Endothelial cell of umbilical vein (primary cell): ENCODE measurements around the gene SUGP2. TPM values are rescaled to one million over a fixed set of nuclear protein-coding genes. Genes with fewer than 3 reads are reported as not detected.

ENCODE experiments used
- BruUV-seq: library from RNA; stranded (reverse); fragments of 400-500 nt; replicated peaks from 2 replicates; lab custom pipeline; 2021; lab: Mats Ljungman, UMichigan
- CTCF ChIA-PET: fragments of 300-600, 350-600 bp; sonication (Branson Sonifier 250); formaldehyde crosslinking; loops from one replicate; lab custom pipeline; 2021; ENCODE audit warnings: antibody characterized with exemption, inconsistent platforms; lab: Charles Lee
- POLR2A ChIA-PET: fragments of 300-600, 350-600 bp; sonication (Branson Sonifier 250); formaldehyde crosslinking; loops from one replicate; lab custom pipeline; 2021; ENCODE audit warnings: antibody characterized with exemption, inconsistent platforms; lab: Charles Lee
- DNase-seq: peaks from one replicate; pipeline ENCODE4 v3.0.0-alpha.2; 2011; ENCODE audit warnings: low read depth, low spot score
- FAIRE-seq: peaks from 2 replicates; lab custom pipeline; 2011; peaks lifted over from hg19 to GRCh38; lab: Jason Lieb, UNC
- H2AFZ ChIP-seq: 2 replicates; pipeline ENCODE4 v1.6.0; 2012; ENCODE audit warnings: low read depth, low read length, control low read depth, inconsistent platforms
- H3K27ac ChIP-seq: 2 replicates; pipeline ENCODE4 v1.5.1; 2011; ENCODE audit warnings: low read depth, mild to moderate bottlenecking, control low read depth, low read length, moderate library complexity; ENCODE audit not compliant: insufficient read depth
- H3K27me3 ChIP-seq, 2 experiments: 2 replicates each; pipeline versions ENCODE4 v1.6.0 to v1.6.1; 2011; ENCODE audit warnings: low read length in 2 of 2, mixed read lengths in 1 of 2; ENCODE audit not compliant: control insufficient read depth in 2 of 2, insufficient read depth in 2 of 2
- H3K36me3 ChIP-seq, 2 experiments: 2 replicates in 1 of 2; 3 replicates in 1 of 2; pipeline ENCODE4 v1.5.1; 2011; ENCODE audit warnings: low read length in 2 of 2, mild to moderate bottlenecking in 1 of 2, moderate library complexity in 1 of 2; ENCODE audit not compliant: control insufficient read depth in 2 of 2, insufficient read depth in 2 of 2; ENCODE audit errors: extremely low read depth in 1 of 2
- H3K4me1 ChIP-seq: 3 replicates; pipeline ENCODE4 v1.5.1; 2011; ENCODE audit warnings: mild to moderate bottlenecking, low read length; ENCODE audit not compliant: control insufficient read depth, insufficient read depth; ENCODE audit errors: extremely low read depth
- H3K4me2 ChIP-seq: 2 replicates; pipeline ENCODE4 v1.6.1; 2011; ENCODE audit warnings: low read length, control low read depth, mixed read lengths; ENCODE audit not compliant: insufficient read depth
- H3K4me3 ChIP-seq, 3 experiments: fragments of 200-600 bp in 1 of 3; sonication (generic), shearing (Covaris generic) in 1 of 3; replicated peaks in 1 of 3; 2 replicates each; pipeline ENCODE4 v1.5.1; 2011 to 2016; ENCODE audit warnings: control low read depth in 3 of 3, low read length in 3 of 3, mild to moderate bottlenecking in 2 of 3, inconsistent platforms in 1 of 3, low read depth in 1 of 3, moderate library complexity in 1 of 3; ENCODE audit not compliant: insufficient read depth in 1 of 3
- H3K79me2 ChIP-seq: 2 replicates; pipeline ENCODE4 v1.6.0; 2012; ENCODE audit warnings: low read length, inconsistent platforms; ENCODE audit not compliant: control insufficient read depth, insufficient read depth
- H3K9ac ChIP-seq: replicated peaks from 2 replicates; pipeline ENCODE3; 2011; ENCODE audit warnings: low read length, control low read depth; ENCODE audit not compliant: insufficient read depth; ENCODE audit errors: extremely low read depth
- H3K9me1 ChIP-seq: replicated peaks from 3 replicates; pipeline ENCODE4 v1.6.0; 2011; ENCODE audit warnings: mild to moderate bottlenecking, low read length; ENCODE audit not compliant: control insufficient read depth, insufficient read depth; ENCODE audit errors: extremely low read depth
- H3K9me3 ChIP-seq: replicated peaks from 2 replicates; pipeline ENCODE4 v1.5.1; 2012; ENCODE audit warnings: low read length, inconsistent platforms; ENCODE audit not compliant: control insufficient read depth, insufficient read depth
- H4K20me1 ChIP-seq: replicated peaks from 2 replicates; pipeline ENCODE3; 2011; ENCODE audit warnings: mild to moderate bottlenecking, low read length; ENCODE audit not compliant: control insufficient read depth, insufficient read depth; ENCODE audit errors: extremely low read depth
- EZH2 ChIP-seq: IDR thresholded peaks from 2 replicates; pipeline ENCODE4 v1.6.1; 2012; ENCODE audit warnings: borderline replicate concordance, low read depth, mild to moderate bottlenecking, moderate library complexity, low read length, inconsistent platforms; ENCODE audit not compliant: severe bottlenecking
- FOS ChIP-seq: IDR thresholded peaks from 2 replicates; pipeline ENCODE4 v1.6.1; 2011; ENCODE audit warnings: mild to moderate bottlenecking, low read length, moderate library complexity, borderline replicate concordance; ENCODE audit not compliant: insufficient read depth
- GATA2 ChIP-seq: IDR thresholded peaks from 2 replicates; pipeline ENCODE4 v1.7.0; 2011; ENCODE audit warnings: low read depth, mild to moderate bottlenecking, moderate library complexity, mixed read lengths, low read length; ENCODE audit not compliant: insufficient read length, insufficient read depth
- JUN ChIP-seq: IDR thresholded peaks from 2 replicates; pipeline ENCODE4 v1.6.1; 2011; ENCODE audit warnings: borderline replicate concordance, low read depth; ENCODE audit not compliant: insufficient read length, insufficient read depth
- MYC ChIP-seq: IDR thresholded peaks from one replicate; pipeline ENCODE4 v1.6.1; 2011; ENCODE audit warnings: mild to moderate bottlenecking, low read depth, low read length
- POLR2A ChIP-seq: IDR thresholded peaks from 2 replicates; pipeline ENCODE4 v1.6.1; 2012; ENCODE audit warnings: low read depth, mild to moderate bottlenecking, control low read depth, low read length
- POLR2AphosphoS5 ChIP-seq: IDR thresholded peaks from 2 replicates; pipeline ENCODE4 v1.6.1; 2012; ENCODE audit warnings: low read depth, mild to moderate bottlenecking, control low read depth, low read length, moderate library complexity; ENCODE audit not compliant: insufficient read depth
- dilution Hi-C: fragments of 300-500 bp; cut with MboI; formaldehyde crosslinking; loops from one replicate; pipeline ENCODE4 v1.15.0; 2019; ENCODE audit warnings: low sequenced_read_pairs; ENCODE audit not compliant: extremely low pct_ligation_motif_present
- intact Hi-C: fragments of 100-400 bp; cut with micrococcal nuclease; formaldehyde crosslinking; loops from one replicate; pipeline ENCODE4 v1.10.0; 2022
- polyA plus RNA-seq, 4 experiments: library from polyadenylated mRNA; depleted of rRNA in 3 of 4; stranded (reverse) in 3 of 4; unstranded in 1 of 4; fragments of >200 nt; gene quantifications; 2 replicates each; pipeline versions ENCODE4 v1.2.1 to v1.2.3, GENCODE V29; 2011 to 2012; ENCODE audit warnings: missing spikeins in 1 of 4
- total RNA-seq: library from RNA; stranded (reverse); gene quantifications from 2 replicates; pipeline ENCODE4 v1.2.3, GENCODE V29; 2021
- TF ChIP-seq, protein P1 (sequence below), 2 donors: IDR thresholded peaks; 1 replicate in 1 of 2; 2 replicates in 1 of 2; pipeline ENCODE4 v1.5.1; 2011; ENCODE audit warnings: low read length in 2 of 2, mild to moderate bottlenecking in 2 of 2, moderate library complexity in 2 of 2, control low read depth in 1 of 2, inconsistent platforms in 1 of 2, low read depth in 1 of 2; ENCODE audit not compliant: insufficient read depth in 1 of 2; ENCODE audit errors: extremely low read depth in 1 of 2
- TF ChIP-seq, protein P2 (sequence below): IDR thresholded peaks from 2 replicates; pipeline ENCODE4 v1.6.1; 2011; ENCODE audit not compliant: insufficient read depth, insufficient read length

SUGP2 gene
- total and polyA plus RNA-seq, 2 donors (not counting 3 experiments of a cell fraction or from before 2014, with no cell fraction given) = 44.6 to 79.7 TPM

DNA sequence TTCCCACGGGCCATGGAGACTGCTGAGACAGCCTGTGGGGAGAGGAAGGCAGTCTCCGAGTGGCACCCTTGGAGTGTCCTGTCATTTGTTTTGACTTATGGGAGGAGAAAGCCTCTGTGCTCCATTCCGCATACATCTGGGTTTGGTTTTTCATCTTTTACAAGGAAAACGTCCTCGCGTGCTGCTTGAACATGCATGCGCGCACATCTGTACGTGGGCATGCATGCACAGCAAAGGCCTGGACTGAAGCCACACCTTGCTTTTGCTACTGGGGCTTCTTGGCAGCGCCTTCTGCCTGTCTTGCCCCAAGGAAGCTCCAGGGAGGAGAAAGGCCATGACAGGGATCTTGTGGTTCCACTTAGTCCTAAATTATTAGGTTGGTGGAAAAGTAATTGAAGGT is 44.0 kb downstream of the SUGP2 start:
- Histone ChIP-seq H4K20me1 (no peaks in the 10 kb centered on the region), H3K4me2 (no peak overlapping the region), H3K9me1 (no peaks in the 10 kb centered on the region), H3K27ac (no peak overlapping the region), H3K9me3 (no peaks in the 10 kb centered on the region), H3K9ac (no peak overlapping the region), H3K4me3 (no peak overlapping the region), H2AFZ (no peak overlapping the region), H3K79me2 (no peaks in the 10 kb centered on the region), H3K27me3 (no peaks in the 10 kb centered on the region), H3K36me3 (peaks cover 10 to 12% of the 10 kb centered on the region in 2 experiments), H3K4me1 (peaks cover 14% of the 10 kb centered on the region)
- intact Hi-C loops = loop anchor here (5.0 kb wide), 2 partner anchors 122 to 142 kb away; no protein-coding TSS in a partner anchor
- TF ChIP-seq EZH2 = no peak
- TF ChIP-seq FOS = no peak
- TF ChIP-seq GATA2 = no peak
- no peak for TF ChIP-seq JUN
- TF ChIP-seq POLR2AphosphoS5 = no peak
- TF ChIP-seq, protein P1, sequence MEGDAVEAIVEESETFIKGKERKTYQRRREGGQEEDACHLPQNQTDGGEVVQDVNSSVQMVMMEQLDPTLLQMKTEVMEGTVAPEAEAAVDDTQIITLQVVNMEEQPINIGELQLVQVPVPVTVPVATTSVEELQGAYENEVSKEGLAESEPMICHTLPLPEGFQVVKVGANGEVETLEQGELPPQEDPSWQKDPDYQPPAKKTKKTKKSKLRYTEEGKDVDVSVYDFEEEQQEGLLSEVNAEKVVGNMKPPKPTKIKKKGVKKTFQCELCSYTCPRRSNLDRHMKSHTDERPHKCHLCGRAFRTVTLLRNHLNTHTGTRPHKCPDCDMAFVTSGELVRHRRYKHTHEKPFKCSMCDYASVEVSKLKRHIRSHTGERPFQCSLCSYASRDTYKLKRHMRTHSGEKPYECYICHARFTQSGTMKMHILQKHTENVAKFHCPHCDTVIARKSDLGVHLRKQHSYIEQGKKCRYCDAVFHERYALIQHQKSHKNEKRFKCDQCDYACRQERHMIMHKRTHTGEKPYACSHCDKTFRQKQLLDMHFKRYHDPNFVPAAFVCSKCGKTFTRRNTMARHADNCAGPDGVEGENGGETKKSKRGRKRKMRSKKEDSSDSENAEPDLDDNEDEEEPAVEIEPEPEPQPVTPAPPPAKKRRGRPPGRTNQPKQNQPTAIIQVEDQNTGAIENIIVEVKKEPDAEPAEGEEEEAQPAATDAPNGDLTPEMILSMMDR (IDR thresholded peaks at IDR 0.05; ENCODE audit: extremely low read depth in 1 of 2, insufficient read depth in 1 of 2, low read depth in 1 of 2, low read length in 2 of 2) = no peak
- no peak for TF ChIP-seq POLR2A
- TF ChIP-seq, protein P2, sequence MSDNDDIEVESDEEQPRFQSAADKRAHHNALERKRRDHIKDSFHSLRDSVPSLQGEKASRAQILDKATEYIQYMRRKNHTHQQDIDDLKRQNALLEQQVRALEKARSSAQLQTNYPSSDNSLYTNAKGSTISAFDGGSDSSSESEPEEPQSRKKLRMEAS = no peak
- no peak for TF ChIP-seq MYC
- ChIA-PET CTCF (interaction anchor here (1.2 kb wide), 1 partner anchor 10 kb away, joined by 4 read pairs; no protein-coding TSS in a partner anchor), POLR2A (no interaction called here)
- no TSS peak for BruUV-seq
- FAIRE-seq (no peak), DNase-seq (no peak)
- dilution Hi-C loops = no loop called here
